ENCODE measurements around the gene ETF1.
A peak's percentile ranks its signal among the peaks of the same experiment; 100 is the strongest.

DNA sequence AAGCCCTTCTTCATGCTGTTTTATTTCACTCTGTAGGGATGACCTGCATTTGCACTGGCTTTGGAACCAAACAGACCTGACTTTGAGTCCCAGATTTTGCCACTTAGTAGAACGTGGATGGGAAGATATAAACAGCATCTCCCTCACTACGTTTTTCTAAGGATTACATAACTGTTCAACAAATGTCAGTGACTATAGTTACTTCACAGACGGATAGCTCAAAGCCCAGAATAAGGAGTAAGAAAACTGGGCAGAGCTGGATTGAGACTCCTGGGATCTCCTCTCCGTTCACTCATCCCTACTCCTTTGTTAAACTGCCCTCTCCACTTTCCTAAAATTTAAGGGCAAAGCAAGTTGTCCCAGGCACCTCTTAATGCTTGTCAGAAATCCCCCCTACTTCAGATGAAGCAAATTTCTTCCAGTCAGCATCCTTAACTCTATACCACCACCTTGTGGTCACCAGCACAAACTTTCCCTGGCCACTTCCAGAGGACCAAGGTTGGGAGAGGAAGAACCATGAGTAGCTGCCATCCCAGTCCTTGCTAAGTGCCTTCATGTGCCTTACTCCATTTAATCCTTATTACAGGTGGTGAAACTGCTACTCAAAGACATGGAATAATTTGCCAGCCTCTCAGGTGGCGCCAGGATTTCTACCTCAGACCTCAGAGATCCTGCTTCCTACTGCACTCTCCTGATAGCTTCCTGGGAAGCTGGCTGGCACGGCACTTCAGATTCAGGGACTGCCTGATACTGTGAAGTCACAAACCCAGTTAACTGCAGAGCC is 39.4 kb downstream of the ETF1 start:
- TF ChIP-seq FOXM1 (IDR thresholded peaks at IDR 0.05; ENCODE audit: borderline replicate concordance, low read depth) (no peak), RAD21 (IDR thresholded peaks at IDR 0.05; ENCODE audit: low read depth) (peak; percentile 67), NFIC (IDR thresholded peaks at IDR 0.05) (no peak), YY1 (IDR thresholded peaks at IDR 0.05; ENCODE audit: low read depth) (no peak), EP300 (IDR thresholded peaks at IDR 0.05; ENCODE audit: borderline replicate concordance) (no peak), TAF1 (IDR thresholded peaks at IDR 0.05; ENCODE audit: low read depth) (no peak), MAX (IDR thresholded peaks at IDR 0.05) (no peak), CEBPB (IDR thresholded peaks at IDR 0.05) (no peak)
- TF ChIP-seq, protein P1, sequence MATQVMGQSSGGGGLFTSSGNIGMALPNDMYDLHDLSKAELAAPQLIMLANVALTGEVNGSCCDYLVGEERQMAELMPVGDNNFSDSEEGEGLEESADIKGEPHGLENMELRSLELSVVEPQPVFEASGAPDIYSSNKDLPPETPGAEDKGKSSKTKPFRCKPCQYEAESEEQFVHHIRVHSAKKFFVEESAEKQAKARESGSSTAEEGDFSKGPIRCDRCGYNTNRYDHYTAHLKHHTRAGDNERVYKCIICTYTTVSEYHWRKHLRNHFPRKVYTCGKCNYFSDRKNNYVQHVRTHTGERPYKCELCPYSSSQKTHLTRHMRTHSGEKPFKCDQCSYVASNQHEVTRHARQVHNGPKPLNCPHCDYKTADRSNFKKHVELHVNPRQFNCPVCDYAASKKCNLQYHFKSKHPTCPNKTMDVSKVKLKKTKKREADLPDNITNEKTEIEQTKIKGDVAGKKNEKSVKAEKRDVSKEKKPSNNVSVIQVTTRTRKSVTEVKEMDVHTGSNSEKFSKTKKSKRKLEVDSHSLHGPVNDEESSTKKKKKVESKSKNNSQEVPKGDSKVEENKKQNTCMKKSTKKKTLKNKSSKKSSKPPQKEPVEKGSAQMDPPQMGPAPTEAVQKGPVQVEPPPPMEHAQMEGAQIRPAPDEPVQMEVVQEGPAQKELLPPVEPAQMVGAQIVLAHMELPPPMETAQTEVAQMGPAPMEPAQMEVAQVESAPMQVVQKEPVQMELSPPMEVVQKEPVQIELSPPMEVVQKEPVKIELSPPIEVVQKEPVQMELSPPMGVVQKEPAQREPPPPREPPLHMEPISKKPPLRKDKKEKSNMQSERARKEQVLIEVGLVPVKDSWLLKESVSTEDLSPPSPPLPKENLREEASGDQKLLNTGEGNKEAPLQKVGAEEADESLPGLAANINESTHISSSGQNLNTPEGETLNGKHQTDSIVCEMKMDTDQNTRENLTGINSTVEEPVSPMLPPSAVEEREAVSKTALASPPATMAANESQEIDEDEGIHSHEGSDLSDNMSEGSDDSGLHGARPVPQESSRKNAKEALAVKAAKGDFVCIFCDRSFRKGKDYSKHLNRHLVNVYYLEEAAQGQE (IDR thresholded peaks at IDR 0.05; ENCODE audit: low read depth) = no peak
